Measurements from ENCODE around the gene DAB1.

DNA sequence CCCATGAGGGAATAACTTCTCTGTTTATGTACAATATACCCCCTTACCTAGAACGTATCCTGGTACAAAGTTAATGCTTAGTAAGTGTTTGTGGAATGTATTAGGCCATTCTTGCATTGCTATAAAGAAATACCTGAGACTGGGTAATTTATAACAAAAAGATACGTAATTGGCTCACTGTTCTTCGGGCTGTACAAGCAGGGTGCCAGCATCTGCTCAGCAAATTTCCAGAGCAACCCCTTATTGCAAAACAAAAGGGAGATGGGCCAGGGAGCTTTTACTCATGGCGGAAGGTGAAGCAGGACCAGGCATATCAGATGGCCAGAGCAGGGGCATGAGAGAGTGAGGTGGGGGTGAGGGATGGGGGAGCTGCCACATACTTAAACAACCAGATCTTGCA lies 334.6 kb downstream of the DAB1 start:
- no peak for TF ChIP-seq CTCF (conservative IDR thresholded peaks at IDR 0.05 in 1 of 2, IDR thresholded peaks at IDR 0.05 in 1 of 2; ENCODE audit: extremely low read depth in 1 of 2, insufficient read depth in 1 of 2, low read depth in 1 of 2, low read length in 2 of 2)
- TF ChIP-seq EZH2 (IDR thresholded peaks at IDR 0.05; ENCODE audit: borderline replicate concordance, low read length) = no peak
